ENCODE data around the gene CRYBG2. TPM values are rescaled to one million over a fixed set of nuclear protein-coding genes. Genes with fewer than 3 reads are reported as not detected.
A peak's percentile ranks its signal among the peaks of the same experiment; 100 is the strongest.

Gene CRYBG2, protein sequence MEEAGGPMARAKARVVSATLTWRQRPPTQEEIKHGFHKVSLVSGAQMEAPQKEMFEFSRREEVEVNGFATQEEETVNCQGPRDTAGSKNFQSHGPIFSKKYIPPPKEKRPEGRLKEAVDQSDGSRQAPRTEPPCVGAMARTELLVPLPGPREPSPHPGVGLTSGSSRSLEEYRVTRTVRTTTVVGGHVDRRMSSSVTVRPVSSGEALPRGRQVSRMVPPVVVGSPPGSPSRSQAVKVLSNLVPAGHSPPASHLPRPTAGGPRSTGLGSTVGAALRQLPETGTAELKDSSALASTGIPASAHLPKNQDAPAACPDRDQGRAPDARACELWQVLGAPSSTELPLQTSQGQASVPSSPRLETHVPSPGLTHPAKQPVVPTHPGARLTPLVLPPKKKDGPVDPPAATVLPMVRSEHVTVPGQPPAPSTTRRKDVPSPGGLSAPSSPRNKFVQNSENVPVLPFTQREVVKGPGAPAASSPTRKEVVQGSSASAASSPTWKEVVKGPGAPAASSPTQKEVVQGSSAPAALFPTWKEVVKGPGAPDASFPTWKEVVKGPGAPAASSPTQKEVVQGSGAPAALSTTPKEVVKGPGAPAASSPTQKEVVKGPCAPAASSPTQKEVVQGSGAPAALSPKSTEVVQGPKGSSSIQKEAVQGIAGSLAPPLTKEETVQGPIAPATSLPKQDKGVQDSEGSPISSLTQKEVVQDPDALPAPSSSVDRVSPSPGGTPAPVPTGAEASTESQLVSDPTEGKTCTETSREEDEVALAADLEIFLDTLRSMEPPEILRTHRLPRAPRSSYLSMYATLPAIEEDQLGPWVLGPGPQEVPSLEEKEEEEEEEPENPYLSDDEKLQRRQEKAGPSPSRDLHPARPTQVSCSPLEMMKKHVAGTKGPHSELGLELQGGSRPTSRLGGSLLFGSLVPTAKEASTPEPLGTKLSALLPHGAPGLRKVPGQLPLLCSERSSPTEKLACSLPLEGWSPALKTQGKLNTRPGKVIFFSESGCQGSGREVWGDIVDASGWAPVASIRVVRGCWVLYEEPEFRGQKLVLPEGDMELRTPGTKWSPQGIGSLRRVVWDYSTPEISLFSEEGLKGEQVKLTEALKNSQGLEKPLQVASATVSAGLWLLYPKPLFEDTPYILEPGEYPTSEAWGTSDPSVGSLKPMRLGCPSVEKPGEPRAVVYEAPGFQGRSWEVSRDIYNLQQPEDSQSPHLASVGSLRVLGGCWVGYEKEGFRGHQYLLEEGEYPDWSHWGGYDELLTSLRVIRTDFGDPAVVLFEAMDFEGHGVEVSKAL (N-terminal part only)
- 67.0 TPM for total RNA-seq

DNA sequence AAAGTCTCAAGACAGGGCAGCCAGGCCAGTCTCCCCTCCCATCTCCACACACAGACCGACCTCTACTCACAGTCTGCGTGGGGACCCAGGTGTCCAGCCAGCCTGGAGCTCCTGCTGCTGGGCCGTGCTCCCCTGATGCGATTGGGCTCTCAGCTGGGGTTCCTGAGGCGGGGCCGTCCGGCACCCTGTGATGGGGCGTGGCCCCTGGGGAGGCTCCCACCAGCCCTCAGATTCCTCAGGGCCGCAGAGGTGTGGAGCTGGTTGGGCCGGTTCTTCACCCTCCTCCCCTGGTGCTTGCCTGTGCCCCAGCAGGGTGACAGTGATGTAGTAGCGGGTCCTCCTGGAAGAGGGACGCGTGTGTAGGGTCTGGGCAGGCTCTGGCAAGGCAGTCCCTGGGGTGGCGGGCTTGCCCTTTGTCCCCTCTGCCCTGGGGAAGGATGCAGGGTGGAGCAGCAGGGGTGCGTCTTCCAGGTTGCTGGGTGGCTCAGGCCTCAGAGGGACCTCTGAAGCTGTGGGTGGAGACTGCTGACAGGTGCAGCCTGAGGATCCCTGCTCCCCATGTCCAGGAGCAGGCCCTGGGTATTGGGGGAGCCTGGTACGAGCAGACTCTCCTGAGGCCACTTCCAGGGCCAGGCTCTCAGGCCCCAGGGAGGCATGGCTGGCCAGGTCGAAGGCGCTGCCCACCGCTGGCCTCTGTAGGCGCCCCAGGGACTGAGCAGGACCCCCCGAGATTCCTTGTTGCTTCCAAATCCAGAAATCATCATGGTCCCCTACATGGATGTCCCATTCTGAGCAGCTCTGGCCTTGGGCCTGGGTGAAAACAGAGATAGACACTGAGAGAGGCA lies at the start of gene CRYBG2:
Gene CRYBG2, minus strand, starts transcription at position 155 of the 845 bp plus-strand sequence. CDS start 7,473 bp downstream, outside the sequence.
- TF ChIP-seq POLR2A (IDR thresholded peaks at IDR 0.05) (no peak), POLR2AphosphoS5 (IDR thresholded peaks at IDR 0.05; ENCODE audit: insufficient read depth in 1 of 2, low read depth in 1 of 2) (peak in 1 of 2 donors; percentile 65)
- TF ChIP-seq, protein P1, sequence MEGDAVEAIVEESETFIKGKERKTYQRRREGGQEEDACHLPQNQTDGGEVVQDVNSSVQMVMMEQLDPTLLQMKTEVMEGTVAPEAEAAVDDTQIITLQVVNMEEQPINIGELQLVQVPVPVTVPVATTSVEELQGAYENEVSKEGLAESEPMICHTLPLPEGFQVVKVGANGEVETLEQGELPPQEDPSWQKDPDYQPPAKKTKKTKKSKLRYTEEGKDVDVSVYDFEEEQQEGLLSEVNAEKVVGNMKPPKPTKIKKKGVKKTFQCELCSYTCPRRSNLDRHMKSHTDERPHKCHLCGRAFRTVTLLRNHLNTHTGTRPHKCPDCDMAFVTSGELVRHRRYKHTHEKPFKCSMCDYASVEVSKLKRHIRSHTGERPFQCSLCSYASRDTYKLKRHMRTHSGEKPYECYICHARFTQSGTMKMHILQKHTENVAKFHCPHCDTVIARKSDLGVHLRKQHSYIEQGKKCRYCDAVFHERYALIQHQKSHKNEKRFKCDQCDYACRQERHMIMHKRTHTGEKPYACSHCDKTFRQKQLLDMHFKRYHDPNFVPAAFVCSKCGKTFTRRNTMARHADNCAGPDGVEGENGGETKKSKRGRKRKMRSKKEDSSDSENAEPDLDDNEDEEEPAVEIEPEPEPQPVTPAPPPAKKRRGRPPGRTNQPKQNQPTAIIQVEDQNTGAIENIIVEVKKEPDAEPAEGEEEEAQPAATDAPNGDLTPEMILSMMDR (IDR thresholded peaks at IDR 0.05) = no peak
- Histone ChIP-seq H3K4me3 (peak within 1 kb of the TSS in 1 of 2 donors; percentile 40), H3K9me3 (no peaks in the 10 kb centered on the region), H3K4me1 (peaks cover 19% of the 10 kb centered on the region), H3K36me3 (no peaks in the 10 kb centered on the region), H3K27me3 (no peaks in the 10 kb centered on the region), H3K27ac (peak within 1 kb of the TSS; percentile 68)
- intact Hi-C loops (cut with DNase I) = no loop called here
- DNase-seq (ENCODE audit: extremely low spot score in 2 of 2) = no peak

DNA sequence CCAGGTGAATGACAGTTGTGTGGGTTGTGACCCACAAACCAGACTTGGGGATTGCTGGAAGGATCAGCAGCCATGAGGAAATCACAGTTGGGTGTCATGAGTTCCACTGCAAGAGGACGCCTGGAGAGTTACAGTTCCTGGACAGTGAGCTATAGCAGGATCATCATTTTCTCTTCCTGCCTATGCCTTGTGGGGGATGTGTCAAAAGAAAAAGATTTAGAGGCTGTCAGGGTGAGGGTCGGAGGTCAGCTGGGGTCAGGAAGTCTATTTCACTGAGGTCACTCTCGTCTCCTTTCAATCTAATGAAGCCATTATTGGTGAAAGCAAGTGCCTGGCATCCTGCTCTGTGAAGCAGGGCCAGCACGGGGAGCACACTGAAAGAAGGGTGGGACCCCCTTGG lies 49.7 kb upstream of the CRYBG2 start:
- Histone ChIP-seq H3K4me1 (no peaks in the 10 kb centered on the region), H3K9me3 (no peaks in the 10 kb centered on the region), H3K27me3 (no peaks in the 10 kb centered on the region), H3K4me3 (no peak overlapping the region), H3K27ac (no peak overlapping the region), H3K36me3 (no peaks in the 10 kb centered on the region)
- DNase-seq (ENCODE audit: extremely low spot score in 2 of 2) = no peak
- no peak for TF ChIP-seq POLR2A (IDR thresholded peaks at IDR 0.05)
- TF ChIP-seq POLR2AphosphoS5 (IDR thresholded peaks at IDR 0.05; ENCODE audit: insufficient read depth in 1 of 2, low read depth in 1 of 2) = no peak
- TF ChIP-seq, protein P1 (IDR thresholded peaks at IDR 0.05) = no peak
- intact Hi-C loops (cut with DNase I) = no loop called here

DNA sequence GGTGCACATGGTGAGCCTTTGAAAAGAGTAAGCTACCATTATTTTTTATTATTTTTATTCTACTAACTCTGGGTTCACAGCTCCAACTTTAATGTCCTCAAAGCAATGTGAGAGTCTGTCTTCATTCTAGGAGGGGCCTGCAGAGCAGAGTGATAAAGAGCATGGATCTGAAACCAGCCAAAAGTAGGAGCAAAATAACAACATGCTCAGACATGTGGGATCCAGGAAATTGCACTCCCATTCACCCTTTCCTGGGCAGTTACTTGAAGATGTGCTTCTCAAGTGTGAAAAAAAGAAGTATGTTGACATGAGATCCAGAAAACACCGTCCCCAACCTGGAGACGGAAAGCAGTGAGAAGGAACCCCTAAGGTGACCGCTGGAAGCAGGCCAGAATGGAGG lies 48.0 kb upstream of the CRYBG2 start:
- Histone ChIP-seq H3K36me3 (no peaks in the 10 kb centered on the region), H3K4me3 (no peak overlapping the region), H3K4me1 (no peaks in the 10 kb centered on the region), H3K27ac (no peak overlapping the region), H3K27me3 (no peaks in the 10 kb centered on the region), H3K9me3 (no peaks in the 10 kb centered on the region)
- no peak for TF ChIP-seq POLR2AphosphoS5 (IDR thresholded peaks at IDR 0.05; ENCODE audit: insufficient read depth in 1 of 2, low read depth in 1 of 2)
- no peak for TF ChIP-seq POLR2A (IDR thresholded peaks at IDR 0.05)
- TF ChIP-seq, protein P1 (IDR thresholded peaks at IDR 0.05) = no peak
- no peak for DNase-seq (ENCODE audit: extremely low spot score in 2 of 2)
- intact Hi-C loops (cut with DNase I) = no loop called here

DNA sequence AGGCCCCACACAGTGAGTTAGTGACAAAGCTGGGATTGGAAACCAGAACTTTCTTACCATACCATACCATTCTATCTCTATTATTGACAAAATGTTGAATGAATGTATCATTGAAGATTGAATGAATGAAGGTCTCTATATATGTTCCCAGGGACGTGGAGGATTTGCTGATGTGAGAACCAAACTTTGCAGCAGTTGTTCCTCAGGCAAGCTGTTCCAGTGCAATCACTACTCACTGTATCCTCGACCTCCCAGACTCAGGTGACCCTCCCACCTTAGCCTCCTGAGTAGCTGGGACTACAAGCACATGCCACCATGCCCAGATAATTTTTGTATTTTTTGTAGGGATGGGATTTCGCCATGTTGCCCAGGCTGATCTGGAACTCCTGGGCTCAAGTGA lies 45.1 kb upstream of the CRYBG2 start:
- DNase-seq (ENCODE audit: extremely low spot score in 2 of 2) = no peak
- TF ChIP-seq, protein P1 (IDR thresholded peaks at IDR 0.05) = no peak
- no peak for TF ChIP-seq POLR2A (IDR thresholded peaks at IDR 0.05)
- TF ChIP-seq POLR2AphosphoS5 (IDR thresholded peaks at IDR 0.05; ENCODE audit: insufficient read depth in 1 of 2, low read depth in 1 of 2) = no peak
- H3K9me3 ChIP-seq = no peaks in the 10 kb centered on the region
- no peaks in the 10 kb centered on the region for H3K27me3 ChIP-seq
- no peak overlapping the region for H3K27ac ChIP-seq
- H3K4me1 ChIP-seq = no peaks in the 10 kb centered on the region
- H3K36me3 ChIP-seq = no peaks in the 10 kb centered on the region
- H3K4me3 ChIP-seq = no peak overlapping the region
- intact Hi-C loops (cut with DNase I) = no loop called here

Measured in vagina (tissue), 2 donors.